ENCODE measurements around the gene RTEL1. TPM values are rescaled to one million over a fixed set of nuclear protein-coding genes. Genes with fewer than 3 reads are reported as not detected.

The RTEL1 gene
- total and polyA plus RNA-seq, 9 of the 15 experiments (the other 6 are each of a cell fraction or from before 2014, with no cell fraction given), result 0.36 to 61.0 (median 17.9) TPM

DNA sequence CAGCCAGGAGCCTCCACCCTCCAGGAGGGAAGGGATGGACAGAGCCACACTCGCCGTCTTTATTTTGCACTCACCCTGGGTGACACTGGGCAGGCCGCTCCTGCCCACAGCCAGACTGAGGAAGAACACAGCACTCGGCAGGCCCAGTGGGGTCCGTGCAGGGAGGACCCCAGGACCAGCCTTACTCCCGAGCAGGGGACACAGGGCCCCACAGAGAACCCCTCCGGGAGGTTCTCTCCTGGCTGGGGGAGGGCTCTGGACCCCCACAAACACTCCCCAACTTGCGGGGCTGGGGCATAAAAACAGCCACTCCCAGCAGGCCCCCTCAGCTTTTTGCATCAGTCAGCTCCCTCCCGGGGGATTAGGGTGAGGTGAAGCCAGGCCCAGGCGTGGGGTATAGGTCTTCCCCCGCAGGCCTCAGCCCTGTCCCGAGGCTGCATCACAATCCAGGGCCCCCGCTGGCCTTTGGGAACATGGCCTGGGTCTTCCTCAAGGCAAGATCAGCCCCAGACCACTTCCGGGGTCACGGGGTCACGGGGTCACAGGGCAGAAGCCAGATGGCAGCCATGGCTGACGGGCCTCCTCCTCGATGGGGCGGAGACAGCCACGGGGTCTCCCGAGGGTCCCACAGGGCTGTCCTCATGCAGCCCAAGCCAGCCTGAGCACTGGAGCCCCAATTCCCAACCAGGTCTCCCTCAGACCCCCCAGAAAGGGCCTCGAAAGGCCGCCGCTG, 41.5 kb downstream of the RTEL1 start (continued):
- no peak for TF ChIP-seq ZMIZ1 (IDR thresholded peaks at IDR 0.05; ENCODE audit: low read depth in 2 of 2, low read length in 2 of 2)
- no peak for TF ChIP-seq DLX4 (CRISPR knock-in tag; IDR thresholded peaks at IDR 0.05)
- no peak for TF ChIP-seq MTF1 (CRISPR knock-in tag; IDR thresholded peaks at IDR 0.05; ENCODE audit: borderline replicate concordance)
- peak; percentile 76 for TF ChIP-seq POLR2G (IDR thresholded peaks at IDR 0.05; ENCODE audit: low read depth, low read length)
- TF ChIP-seq ZNF778 (CRISPR knock-in tag; IDR thresholded peaks at IDR 0.05), result no peak
- no peak for TF ChIP-seq ZNF586 (CRISPR knock-in tag; conservative IDR thresholded peaks at IDR 0.05)
- TF ChIP-seq ZNF12 (CRISPR knock-in tag; IDR thresholded peaks at IDR 0.05), result no peak
- no peak for TF ChIP-seq ZNF583 (CRISPR knock-in tag; IDR thresholded peaks at IDR 0.05)
- TF ChIP-seq POLR2AphosphoS2 (IDR thresholded peaks at IDR 0.05; ENCODE audit: low read length), result peak; percentile 54; the same call in 1 of the 2 replicates
- no peak for TF ChIP-seq ARID2 (IDR thresholded peaks at IDR 0.05)
- TF ChIP-seq ZNF253 (CRISPR knock-in tag; conservative IDR thresholded peaks at IDR 0.05), result no peak
